ENCODE results near the gene FAM193B.

Gene FAM193B

DNA sequence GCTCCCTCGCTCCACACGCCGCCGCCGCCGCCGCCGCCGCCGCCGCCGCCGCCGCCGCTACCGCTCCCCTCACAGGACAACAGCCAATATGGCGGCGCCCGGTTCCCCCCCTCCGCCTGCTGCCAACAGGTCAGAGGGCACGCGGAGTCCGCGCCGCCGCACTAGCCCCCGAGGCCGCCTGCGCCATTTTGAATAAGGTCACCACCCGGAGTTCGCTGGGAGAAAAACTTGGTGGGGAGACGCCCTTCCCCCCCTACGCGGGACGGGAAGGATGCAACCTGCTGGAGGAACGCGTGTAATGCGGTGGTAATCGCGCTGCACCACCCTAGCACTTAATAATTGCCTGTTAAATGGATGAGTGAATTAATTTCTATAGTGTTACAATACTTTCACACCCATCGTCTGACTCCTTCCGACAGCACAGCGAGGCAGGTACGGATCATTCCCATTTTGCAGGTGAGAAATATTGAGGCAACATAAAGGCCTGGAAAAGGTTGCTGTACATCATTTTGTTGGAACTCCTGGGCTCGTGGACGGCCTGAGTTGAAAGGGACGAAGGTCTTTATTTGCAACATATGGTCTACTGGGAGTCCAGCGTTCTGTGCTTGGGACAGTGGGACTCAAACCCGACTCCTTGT, at the start of gene FAM193B:
Gene FAM193B, minus strand, starts transcription at position 90 of the 638 bp plus-strand sequence. CDS start 105 bp downstream, outside the sequence.
- TF ChIP-seq, protein P1, sequence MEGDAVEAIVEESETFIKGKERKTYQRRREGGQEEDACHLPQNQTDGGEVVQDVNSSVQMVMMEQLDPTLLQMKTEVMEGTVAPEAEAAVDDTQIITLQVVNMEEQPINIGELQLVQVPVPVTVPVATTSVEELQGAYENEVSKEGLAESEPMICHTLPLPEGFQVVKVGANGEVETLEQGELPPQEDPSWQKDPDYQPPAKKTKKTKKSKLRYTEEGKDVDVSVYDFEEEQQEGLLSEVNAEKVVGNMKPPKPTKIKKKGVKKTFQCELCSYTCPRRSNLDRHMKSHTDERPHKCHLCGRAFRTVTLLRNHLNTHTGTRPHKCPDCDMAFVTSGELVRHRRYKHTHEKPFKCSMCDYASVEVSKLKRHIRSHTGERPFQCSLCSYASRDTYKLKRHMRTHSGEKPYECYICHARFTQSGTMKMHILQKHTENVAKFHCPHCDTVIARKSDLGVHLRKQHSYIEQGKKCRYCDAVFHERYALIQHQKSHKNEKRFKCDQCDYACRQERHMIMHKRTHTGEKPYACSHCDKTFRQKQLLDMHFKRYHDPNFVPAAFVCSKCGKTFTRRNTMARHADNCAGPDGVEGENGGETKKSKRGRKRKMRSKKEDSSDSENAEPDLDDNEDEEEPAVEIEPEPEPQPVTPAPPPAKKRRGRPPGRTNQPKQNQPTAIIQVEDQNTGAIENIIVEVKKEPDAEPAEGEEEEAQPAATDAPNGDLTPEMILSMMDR (IDR thresholded peaks at IDR 0.05; ENCODE audit: extremely low read depth, missing control alignments) = no peak
- peak; percentile 100 for DNase-seq (ENCODE audit: low spot score)

DNA sequence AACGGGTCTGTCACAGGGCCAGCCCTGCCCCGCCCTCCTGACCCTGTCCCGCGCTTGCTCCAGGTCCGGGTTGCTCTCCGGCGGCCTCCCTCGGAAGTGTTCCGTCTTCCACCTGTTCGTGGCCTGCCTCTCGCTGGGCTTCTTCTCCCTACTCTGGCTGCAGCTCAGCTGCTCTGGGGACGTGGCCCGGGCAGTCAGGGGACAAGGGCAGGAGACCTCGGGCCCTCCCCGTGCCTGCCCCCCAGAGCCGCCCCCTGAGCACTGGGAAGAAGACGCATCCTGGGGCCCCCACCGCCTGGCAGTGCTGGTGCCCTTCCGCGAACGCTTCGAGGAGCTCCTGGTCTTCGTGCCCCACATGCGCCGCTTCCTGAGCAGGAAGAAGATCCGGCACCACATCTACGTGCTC, 49.8 kb upstream of the FAM193B start:
- TF ChIP-seq, protein P1 (IDR thresholded peaks at IDR 0.05; ENCODE audit: extremely low read depth, missing control alignments) = no peak
- DNase-seq (ENCODE audit: low spot score) = no peak

DNA sequence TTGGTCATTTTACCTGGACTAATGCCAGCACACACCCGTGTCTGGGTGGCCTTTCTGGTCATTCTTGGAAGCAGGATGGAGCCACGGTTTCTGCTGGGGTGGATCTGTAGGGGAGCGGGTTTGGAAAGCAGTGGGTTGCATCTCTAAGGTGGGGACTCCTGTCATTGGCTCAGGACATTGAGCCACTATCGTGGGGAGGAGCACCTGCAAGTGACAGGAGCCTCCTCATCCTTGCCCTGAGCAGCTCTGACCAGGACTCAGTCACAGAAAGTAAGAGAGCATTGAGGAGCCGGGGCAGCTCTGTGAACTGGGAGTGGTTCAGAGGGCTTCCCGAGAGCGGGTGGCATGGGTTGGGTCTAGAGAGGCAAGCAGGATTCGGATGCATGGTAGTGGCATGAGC, 49.3 kb upstream of the FAM193B start:
- no peak for DNase-seq (ENCODE audit: low spot score)
- TF ChIP-seq, protein P1 (IDR thresholded peaks at IDR 0.05; ENCODE audit: extremely low read depth, missing control alignments) = no peak

DNA sequence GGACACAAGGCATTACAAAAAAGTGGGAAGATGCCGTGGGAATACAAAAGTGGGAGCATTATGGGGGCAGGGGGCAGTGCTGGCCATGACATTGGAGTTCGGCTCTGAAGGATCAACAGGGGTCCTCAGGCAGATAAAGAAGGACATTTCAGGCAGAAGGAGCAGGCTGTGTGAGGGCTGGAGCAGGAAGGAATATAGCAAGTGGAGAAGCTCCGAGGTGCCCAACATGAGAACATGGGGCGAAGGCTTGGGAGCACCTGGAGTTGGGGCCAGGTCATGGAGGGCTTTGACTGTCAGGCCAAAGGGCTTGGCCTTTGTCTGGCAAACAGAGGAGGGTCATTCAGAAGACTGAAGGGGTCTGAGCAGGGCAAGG, 48.1 kb upstream of the FAM193B start:
- TF ChIP-seq, protein P1 (IDR thresholded peaks at IDR 0.05; ENCODE audit: extremely low read depth, missing control alignments) = no peak
- DNase-seq (ENCODE audit: low spot score) = no peak

DNA sequence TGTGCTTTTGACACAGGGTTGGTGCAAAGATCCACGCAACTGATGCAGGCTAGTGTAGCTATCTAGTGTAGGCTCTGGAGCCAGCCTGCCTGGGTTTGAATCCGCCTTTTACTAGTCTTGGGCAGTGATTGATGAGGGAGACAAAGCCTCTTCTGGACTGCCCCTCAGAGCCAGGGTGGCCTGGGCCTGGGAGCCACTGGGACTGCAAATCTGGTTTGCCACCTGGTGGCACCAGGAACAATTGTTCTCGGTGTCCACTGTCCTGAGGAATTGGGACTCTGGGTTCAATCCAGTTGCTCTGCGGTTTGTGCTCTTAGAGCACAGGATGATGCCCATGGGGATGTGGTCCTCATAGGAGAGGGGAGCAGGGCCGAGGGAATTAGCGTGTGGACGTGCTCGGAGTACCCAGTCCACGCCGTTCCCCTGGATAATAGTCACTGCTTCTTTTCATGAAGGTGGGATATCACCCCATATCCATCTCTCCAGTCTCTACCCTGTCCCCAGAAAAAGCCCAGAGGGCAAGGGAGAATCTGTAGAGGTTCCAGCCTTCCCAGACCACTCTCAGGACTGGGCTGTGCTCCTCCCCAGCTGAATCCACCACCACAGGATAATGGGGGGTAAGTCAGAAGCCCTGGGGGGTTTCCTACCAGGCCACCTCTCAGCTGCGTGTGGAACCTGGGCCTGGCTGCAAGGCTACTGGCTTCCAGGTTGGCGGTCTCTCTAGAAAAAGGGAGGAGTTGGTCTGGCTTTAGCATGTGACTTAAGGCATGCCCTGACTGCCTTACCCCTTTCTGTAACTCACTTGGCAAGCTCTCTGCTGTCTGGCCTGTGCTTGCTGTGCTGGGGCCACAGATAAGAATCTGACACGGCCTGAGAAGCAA, 47.5 kb upstream of the FAM193B start:
- DNase-seq (ENCODE audit: low spot score) = no peak

DNA sequence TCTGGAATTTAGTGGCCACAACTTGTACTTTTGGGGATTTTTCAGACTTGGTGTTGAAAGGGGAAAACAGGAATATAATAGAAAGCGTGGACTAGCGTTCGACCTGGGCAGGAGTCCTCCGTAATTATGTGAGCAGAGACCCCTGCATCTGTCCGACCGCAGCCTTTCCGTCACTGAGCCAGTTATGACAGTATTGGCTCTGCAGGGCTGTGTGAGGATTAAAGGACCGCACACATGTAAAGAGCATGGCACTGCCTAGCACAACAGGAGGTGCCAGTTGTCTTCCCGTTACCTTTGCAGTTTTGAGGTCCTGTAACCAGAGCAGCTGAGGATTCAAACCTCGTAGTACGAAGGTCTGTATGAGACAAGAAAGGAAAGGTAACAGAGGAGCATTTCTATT, 46.8 kb upstream of the FAM193B start:
- TF ChIP-seq, protein P1 (IDR thresholded peaks at IDR 0.05; ENCODE audit: extremely low read depth, missing control alignments) = no peak
- DNase-seq (ENCODE audit: low spot score) = no peak

More for the DNA sequence above, 47.5 kb upstream of the FAM193B start:
- TF ChIP-seq, protein P1 (IDR thresholded peaks at IDR 0.05; ENCODE audit: extremely low read depth, missing control alignments) = no peak

DNA sequence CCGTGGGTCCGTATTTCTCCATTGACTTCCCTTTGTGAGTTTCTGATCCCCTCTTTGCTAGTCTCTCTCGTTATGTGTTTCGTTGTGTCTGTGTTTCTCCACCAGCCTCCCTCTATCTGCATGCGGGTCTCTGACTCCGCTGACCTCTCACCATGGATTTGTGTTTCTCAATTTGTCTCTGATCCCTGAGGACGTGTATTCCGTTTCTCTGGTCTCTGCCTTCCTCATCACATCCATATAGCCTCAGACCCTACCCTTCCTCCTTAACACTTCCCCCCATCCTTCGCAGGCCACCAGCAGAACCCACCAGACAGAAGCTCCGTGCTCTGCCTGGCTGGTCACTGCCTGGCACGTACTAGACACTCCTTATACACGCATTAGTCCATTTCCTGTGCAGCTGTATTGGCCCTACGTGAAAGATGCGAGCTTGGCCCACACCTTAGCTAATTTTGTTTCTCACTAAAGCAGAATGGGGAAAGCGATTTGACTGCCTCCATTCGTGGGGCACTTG, 46.2 kb upstream of the FAM193B start:
- TF ChIP-seq, protein P1 (IDR thresholded peaks at IDR 0.05; ENCODE audit: extremely low read depth, missing control alignments) = no peak
- DNase-seq (ENCODE audit: low spot score) = no peak
